ENCODE results near the gene CSF1.

CSF1 gene

GRCh38 chr1:109892561-109893368 lies 17.9 kb upstream of the CSF1 start:
- no peak for DNase-seq (ENCODE audit: low spot score)
- no peak for TF ChIP-seq CTCF (IDR thresholded peaks at IDR 0.05; ENCODE audit: extremely low read depth, missing control alignments)

GRCh38 chr1:109893532-109894171 lies 17.0 kb upstream of the CSF1 start:
- TF ChIP-seq CTCF (IDR thresholded peaks at IDR 0.05; ENCODE audit: extremely low read depth, missing control alignments): no peak
- no peak for DNase-seq (ENCODE audit: low spot score)

- no peak for TF ChIP-seq CTCF (IDR thresholded peaks at IDR 0.05; ENCODE audit: extremely low read depth, missing control alignments)
- DNase-seq (ENCODE audit: low spot score): peak; percentile 46
Measured at GRCh38 chr1:109894823-109895719, 15.6 kb upstream of the CSF1 start.

- TF ChIP-seq CTCF (IDR thresholded peaks at IDR 0.05; ENCODE audit: extremely low read depth, missing control alignments): no peak
- no peak for DNase-seq (ENCODE audit: low spot score)
Measured at GRCh38 chr1:109895720-109896504, 14.7 kb upstream of the CSF1 start.

GRCh38 chr1:109896681-109897080 lies 14.0 kb upstream of the CSF1 start:
- no peak for TF ChIP-seq CTCF (IDR thresholded peaks at IDR 0.05; ENCODE audit: extremely low read depth, missing control alignments)

GRCh38 chr1:109897259-109897955 lies 13.2 kb upstream of the CSF1 start:
- no peak for DNase-seq (ENCODE audit: low spot score)
- no peak for TF ChIP-seq CTCF (IDR thresholded peaks at IDR 0.05; ENCODE audit: extremely low read depth, missing control alignments)

More at GRCh38 chr1:109896681-109897080, 14.0 kb upstream of the CSF1 start:
- DNase-seq (ENCODE audit: low spot score): no peak
